Neural cell (in vitro differentiated cells): Measurements from ENCODE around the gene SLC4A3.

Experiments
- EP300 ChIP-seq: fragments of 450-650 bp; conservative IDR thresholded peaks from 2 replicates; pipeline ENCODE4 v1.6.1; 2014; ENCODE audit warnings: antibody characterized with exemption, mild to moderate bottlenecking, moderate library complexity; ENCODE audit not compliant: poor library complexity, severe bottlenecking
- EZH2 ChIP-seq: fragments of 200-600, 300-800 bp; shearing (Covaris generic), sonication (generic); IDR thresholded peaks from 2 replicates; pipeline ENCODE4 v1.6.1; 2014; ENCODE audit warnings: antibody characterized with exemption, low read length, borderline replicate concordance, mild to moderate bottlenecking; ENCODE audit not compliant: insufficient read depth, poor library complexity, severe bottlenecking
- MXI1 ChIP-seq: fragments of 450-650 bp; conservative IDR thresholded peaks from 2 replicates; pipeline ENCODE4 v1.6.1; 2014; ENCODE audit warnings: antibody characterized with exemption, mild to moderate bottlenecking; ENCODE audit not compliant: poor library complexity, severe bottlenecking
- TF ChIP-seq, protein P1 (sequence below): fragments of 450-650 bp; IDR thresholded peaks from 2 replicates; pipeline ENCODE4 v1.5.1; 2014; ENCODE audit warnings: antibody characterized with exemption, mild to moderate bottlenecking, moderate library complexity; ENCODE audit not compliant: poor library complexity, severe bottlenecking

- TF ChIP-seq EP300: no peak
- TF ChIP-seq, protein P1, sequence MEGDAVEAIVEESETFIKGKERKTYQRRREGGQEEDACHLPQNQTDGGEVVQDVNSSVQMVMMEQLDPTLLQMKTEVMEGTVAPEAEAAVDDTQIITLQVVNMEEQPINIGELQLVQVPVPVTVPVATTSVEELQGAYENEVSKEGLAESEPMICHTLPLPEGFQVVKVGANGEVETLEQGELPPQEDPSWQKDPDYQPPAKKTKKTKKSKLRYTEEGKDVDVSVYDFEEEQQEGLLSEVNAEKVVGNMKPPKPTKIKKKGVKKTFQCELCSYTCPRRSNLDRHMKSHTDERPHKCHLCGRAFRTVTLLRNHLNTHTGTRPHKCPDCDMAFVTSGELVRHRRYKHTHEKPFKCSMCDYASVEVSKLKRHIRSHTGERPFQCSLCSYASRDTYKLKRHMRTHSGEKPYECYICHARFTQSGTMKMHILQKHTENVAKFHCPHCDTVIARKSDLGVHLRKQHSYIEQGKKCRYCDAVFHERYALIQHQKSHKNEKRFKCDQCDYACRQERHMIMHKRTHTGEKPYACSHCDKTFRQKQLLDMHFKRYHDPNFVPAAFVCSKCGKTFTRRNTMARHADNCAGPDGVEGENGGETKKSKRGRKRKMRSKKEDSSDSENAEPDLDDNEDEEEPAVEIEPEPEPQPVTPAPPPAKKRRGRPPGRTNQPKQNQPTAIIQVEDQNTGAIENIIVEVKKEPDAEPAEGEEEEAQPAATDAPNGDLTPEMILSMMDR: no peak
- no peak for TF ChIP-seq EZH2
- TF ChIP-seq MXI1: no peak
Observed at GRCh38 chr2:219680958-219681693, 53.7 kb downstream of the SLC4A3 start.
